ENCODE results near the gene RUBCN.

GRCh38 chr3:197733042-197733441 is 3.7 kb downstream of the RUBCN start:
- TF ChIP-seq NFRKB (IDR thresholded peaks at IDR 0.05) (no peak), SP1 (IDR thresholded peaks at IDR 0.05) (no peak), ELF4 (IDR thresholded peaks at IDR 0.05) (no peak), FOXM1 (IDR thresholded peaks at IDR 0.05; ENCODE audit: borderline replicate concordance) (no peak), SUZ12 (IDR thresholded peaks at IDR 0.05) (no peak), TARDBP (IDR thresholded peaks at IDR 0.05) (no peak), FOXA1 (IDR thresholded peaks at IDR 0.05) (no peak), BHLHE40 (IDR thresholded peaks at IDR 0.05; ENCODE audit: borderline replicate concordance) (no peak), FOXK2 (IDR thresholded peaks at IDR 0.05) (no peak), PKNOX1 (IDR thresholded peaks at IDR 0.05) (no peak)
